Measurements from ENCODE around the gene MCC.
A peak's percentile ranks its signal among the peaks of the same experiment; 100 is the strongest.

Gene MCC

GRCh38 chr5:113017881-113018635 lies 470.2 kb downstream of the MCC start:
- DNase-seq = no peak

DNA sequence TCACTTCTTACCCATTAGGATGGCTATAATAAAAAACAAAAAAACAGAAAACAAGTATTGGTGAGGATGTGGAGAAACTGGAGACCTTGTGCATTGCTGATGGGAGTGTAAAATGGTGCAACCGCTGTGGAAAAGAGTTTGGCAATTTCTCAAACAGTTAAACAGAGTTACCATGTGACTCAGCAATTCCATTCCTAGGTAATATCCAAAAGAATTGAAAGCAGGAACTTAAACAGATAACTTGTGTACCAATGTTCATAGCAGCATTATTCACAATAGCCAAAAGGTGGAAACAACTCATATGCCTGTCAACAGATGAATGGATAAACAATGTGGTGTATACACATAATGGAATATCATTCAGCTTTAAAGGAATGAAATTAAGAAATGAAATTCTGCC lies 482.8 kb downstream of the MCC start:
- no peak for DNase-seq

GRCh38 chr5:113003763-113004162 lies 484.5 kb downstream of the MCC start:
- DNase-seq = no peak

- no peak for DNase-seq
These were observed 485.8 kb downstream of the MCC start for GRCh38 chr5:113002423-113002822.

DNA sequence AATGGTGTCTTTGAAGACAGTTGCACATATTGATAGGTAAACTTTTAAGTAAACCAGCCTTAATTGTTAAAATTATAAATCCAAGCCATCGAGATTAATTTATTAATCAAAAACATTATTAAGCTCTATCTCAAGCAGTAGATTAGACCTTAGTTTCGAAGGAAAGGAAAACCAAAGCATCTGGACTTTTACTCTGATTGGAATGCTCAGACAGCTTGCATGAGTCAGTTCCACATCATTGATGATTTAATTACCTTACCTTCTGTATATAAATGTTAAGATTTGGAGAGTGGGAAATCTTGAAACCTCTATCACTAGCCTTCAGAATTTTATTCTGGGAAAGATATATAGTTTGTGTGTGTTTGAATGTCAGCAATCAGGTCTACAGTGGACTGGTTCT lies 487.8 kb downstream of the MCC start:
- no peak for DNase-seq

GRCh38 chr5:112998296-112998695 lies 490.0 kb downstream of the MCC start:
- no peak for DNase-seq

DNA sequence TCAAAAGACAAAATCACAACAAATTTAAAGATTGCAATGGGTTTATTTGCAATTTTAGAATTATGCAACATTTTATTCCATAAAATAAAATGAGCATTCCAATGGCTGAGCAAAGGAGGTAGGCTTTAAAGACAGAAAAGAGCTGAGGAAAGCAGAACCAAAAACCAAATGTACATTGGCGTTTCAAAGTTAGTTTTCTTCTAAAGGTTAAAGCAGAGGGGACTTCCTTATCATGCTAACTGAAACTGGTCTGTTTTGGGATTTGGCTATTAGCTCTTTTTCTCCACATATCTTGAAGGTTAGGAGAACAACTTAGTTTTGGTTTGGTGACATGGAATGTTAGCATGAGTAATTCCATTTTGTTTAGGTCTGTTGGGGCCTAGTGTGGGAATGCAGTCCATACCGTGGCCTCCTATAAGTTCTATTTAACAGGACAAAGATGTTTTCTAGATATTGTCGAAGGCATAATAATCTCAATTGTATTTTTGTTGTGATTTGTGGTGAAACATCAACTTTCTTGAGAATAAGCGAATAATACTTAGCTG lies 491.4 kb downstream of the MCC start:
- DNase-seq = no peak

GRCh38 chr5:112995764-112996618 lies 492.3 kb downstream of the MCC start:
- DNase-seq = peak; percentile 92

- DNase-seq = no peak
These were observed 502.0 kb downstream of the MCC start for GRCh38 chr5:112986224-112986623.

GRCh38 chr5:112983363-112983762 lies 504.9 kb downstream of the MCC start:
- no peak for DNase-seq

DNA sequence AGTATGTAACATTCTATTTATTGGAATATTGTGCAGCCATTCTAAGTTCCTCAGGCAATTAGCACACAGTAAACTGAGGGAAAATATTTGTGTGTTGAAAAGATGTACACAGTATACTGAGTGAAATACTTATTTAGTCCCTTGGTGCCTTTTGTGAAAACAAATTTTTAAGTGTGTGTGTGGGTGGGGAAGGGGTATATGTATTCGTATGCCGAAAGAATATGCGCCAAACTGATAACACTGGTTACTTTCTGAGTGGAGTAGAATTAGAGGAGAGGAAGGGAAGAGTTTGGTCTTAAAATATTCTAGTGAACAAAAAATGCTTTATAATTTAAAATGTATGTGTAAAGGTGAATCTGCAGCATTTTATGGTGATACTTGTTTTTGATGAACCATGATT lies 508.5 kb downstream of the MCC start:
- no peak for DNase-seq

- no peak for DNase-seq
These were observed 509.4 kb downstream of the MCC start for GRCh38 chr5:112978836-112979235.

DNA sequence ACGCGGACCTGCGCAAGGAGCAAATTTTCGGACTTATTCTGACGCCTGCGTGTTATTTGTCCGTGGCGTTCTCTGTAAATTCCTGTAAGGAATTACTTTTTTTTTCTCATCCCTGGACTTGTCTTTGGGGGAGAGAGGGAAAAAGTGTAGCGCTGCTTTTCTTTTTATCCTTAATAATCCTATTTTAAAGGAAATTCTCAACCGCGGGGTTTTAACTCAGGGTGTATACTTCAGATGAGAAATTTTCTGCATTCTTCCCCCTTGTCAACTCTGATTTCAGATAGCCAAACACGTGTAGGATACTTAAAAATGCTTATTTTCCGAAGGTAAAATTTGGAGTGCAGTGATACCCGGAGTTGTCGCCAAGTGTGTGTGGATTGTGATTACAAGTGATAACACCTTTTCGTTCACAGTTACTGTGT lies 510.8 kb downstream of the MCC start:
- DNase-seq = no peak

GRCh38 chr5:112976432-112977309 lies 511.6 kb downstream of the MCC start, which contains the start of gene DCP2:
DCP2 (plus strand) TSS chr5:112976798; CDS start chr5:112976934, 136 bp downstream.
- DNase-seq = peak; percentile 100

DNA sequence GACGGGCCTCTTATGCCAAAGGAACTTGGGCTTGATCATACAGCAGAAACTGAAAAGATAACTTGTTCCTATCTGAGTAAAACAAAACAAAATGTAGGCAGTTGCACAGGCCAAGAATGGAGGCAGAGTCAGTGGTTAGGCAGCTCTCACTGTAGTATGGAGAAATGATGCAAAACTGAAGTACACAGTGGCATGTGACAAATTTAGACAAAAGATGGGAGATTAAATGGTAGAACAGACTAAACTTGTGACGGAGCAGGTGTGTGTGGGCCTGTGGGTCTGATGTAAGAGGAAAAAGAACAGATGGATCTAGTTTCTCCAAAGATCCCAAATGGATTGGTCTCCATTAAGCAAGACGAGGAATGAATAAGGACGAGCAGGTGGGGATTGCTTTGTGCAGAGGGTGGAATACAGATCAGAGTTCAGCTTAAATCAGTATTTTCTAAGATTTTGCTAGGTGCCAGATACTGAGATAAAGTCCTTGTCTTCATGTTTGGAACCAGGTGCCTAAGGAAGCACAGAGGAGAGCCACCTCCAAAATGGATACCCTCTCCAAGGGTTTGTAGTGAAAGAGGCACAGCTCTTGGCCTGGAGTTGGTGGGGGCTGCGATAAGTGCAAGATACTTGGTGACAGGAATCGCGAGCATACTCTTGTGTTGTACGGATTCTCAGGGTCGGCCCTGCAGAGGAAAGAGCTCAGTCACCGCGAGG lies 512.4 kb downstream of the MCC start:
- DNase-seq = no peak

GRCh38 chr5:112974901-112975300 lies 513.4 kb downstream of the MCC start:
- DNase-seq = no peak

DNA sequence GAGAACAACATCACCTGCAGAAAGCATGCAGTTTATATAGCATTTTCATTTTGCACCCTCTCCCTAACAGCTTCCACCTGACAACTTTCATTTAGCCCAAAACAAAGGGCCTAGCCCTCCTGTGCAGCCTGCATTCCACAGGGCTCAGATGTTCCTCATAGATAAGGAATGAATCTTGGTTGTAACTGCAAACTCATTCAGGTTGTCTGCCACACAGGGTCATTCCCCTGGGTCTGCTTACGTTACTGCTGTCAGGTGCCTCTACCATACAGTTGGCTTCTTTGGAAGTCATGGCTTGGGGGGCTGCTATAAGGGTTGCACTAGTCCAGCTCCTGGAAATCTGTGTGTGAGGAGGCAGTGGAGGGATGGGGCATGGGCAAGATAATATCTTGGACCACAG lies 514.3 kb downstream of the MCC start:
- no peak for DNase-seq

DNA sequence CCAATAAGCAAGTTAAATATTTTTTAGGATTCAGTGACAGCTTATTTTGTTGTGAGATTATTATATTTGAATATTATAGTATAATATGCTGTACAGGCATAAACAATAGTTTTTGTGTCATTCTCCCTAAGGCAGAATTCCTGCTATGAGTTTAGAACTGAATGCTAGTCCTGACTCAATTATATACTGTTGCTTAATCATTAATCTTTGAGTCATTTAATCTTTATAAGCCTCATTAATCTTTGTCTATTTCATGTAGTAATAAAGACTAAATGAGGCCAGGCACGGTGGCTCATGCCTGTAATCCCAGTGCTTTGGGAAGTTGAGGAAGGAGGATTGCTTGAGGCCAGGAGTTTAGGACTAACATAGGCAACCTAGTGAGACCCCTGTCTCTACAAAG lies 515.2 kb downstream of the MCC start:
- no peak for DNase-seq
